CD14-positive monocyte (primary cell): Measurements from ENCODE around the gene EVX1. TPM values are rescaled to one million over a fixed set of nuclear protein-coding genes. Genes with fewer than 3 reads are reported as not detected.

Source experiments
- DNase-seq, 3 donors: peaks; one replicate each; pipeline ENCODE4 v3.0.0-alpha.2; 2011 to 2022
- H2AFZ ChIP-seq: 2 replicates; pipeline ENCODE4 v1.6.0; 2012; ENCODE audit warnings: mild to moderate bottlenecking, low read depth, low read length, inconsistent platforms; ENCODE audit not compliant: insufficient read depth, poor library complexity, severe bottlenecking
- H3K27ac ChIP-seq, 2 donors: 1 replicate in 1 of 2; 2 replicates in 1 of 2; pipeline ENCODE4 v1.5.1; 2012 to 2013; ENCODE audit warnings: low read length in 2 of 2, control low read depth in 1 of 2, inconsistent platforms in 1 of 2, low read depth in 1 of 2, mild to moderate bottlenecking in 1 of 2
- H3K27me3 ChIP-seq, 2 donors: one replicate each; pipeline versions ENCODE4 v1.6.0 to v1.6.1; 2011 to 2013; ENCODE audit warnings: low read length in 2 of 2; ENCODE audit not compliant: control insufficient read depth in 2 of 2, insufficient read depth in 2 of 2
- H3K36me3 ChIP-seq, 2 donors: replicated peaks in 1 of 2; 1 replicate in 1 of 2; 2 replicates in 1 of 2; pipeline versions ENCODE4 v1.5.1 to v1.6.1; 2012 to 2013; ENCODE audit warnings: low read length in 2 of 2, control low read depth in 1 of 2, inconsistent platforms in 1 of 2, mild to moderate bottlenecking in 1 of 2; ENCODE audit not compliant: insufficient read depth in 2 of 2, control insufficient read depth in 1 of 2
- H3K4me1 ChIP-seq, 2 donors: 1 replicate in 1 of 2; 2 replicates in 1 of 2; pipeline versions ENCODE4 v1.5.1 to v1.6.1; 2012 to 2013; ENCODE audit warnings: low read length in 2 of 2, control low read depth in 1 of 2, inconsistent platforms in 1 of 2, mild to moderate bottlenecking in 1 of 2, moderate library complexity in 1 of 2; ENCODE audit not compliant: insufficient read depth in 2 of 2, control insufficient read depth in 1 of 2
- H3K4me2 ChIP-seq: replicated peaks from 2 replicates; pipeline ENCODE3; 2012; ENCODE audit warnings: low read length, moderate library complexity, mild to moderate bottlenecking; ENCODE audit not compliant: poor library complexity, severe bottlenecking; ENCODE audit errors: extremely low read depth
- H3K4me3 ChIP-seq, 3 experiments: fragments of 200-600 bp in 1 of 3; sonication (generic) in 1 of 3; replicated peaks in 1 of 3; 1 replicate in 2 of 3; 2 replicates in 1 of 3; pipeline ENCODE4 v1.5.1; 2011 to 2013; ENCODE audit warnings: low read length in 3 of 3, mild to moderate bottlenecking in 3 of 3, control low read depth in 2 of 3, low read depth in 2 of 3, inconsistent platforms in 1 of 3, moderate library complexity in 1 of 3
- H3K79me2 ChIP-seq: 2 replicates; pipeline ENCODE4 v1.6.0; 2012; ENCODE audit warnings: mild to moderate bottlenecking, control low read depth, inconsistent platforms, low read length, moderate library complexity; ENCODE audit not compliant: insufficient read depth
- H3K9ac ChIP-seq: 2 replicates; pipeline ENCODE4 v1.6.0; 2017; ENCODE audit warnings: low read length, mild to moderate bottlenecking; ENCODE audit not compliant: insufficient read depth, poor library complexity, severe bottlenecking
- H3K9me3 ChIP-seq, 2 donors: replicated peaks in 1 of 2; 1 replicate in 1 of 2; 2 replicates in 1 of 2; pipeline versions ENCODE4 v1.5.1 to v1.6.1; 2012 to 2013; ENCODE audit warnings: low read length in 2 of 2, control low read depth in 1 of 2; ENCODE audit not compliant: control insufficient read depth in 1 of 2, insufficient read depth in 1 of 2
- H4K20me1 ChIP-seq: 2 replicates; pipeline ENCODE4 v1.6.0; 2012; ENCODE audit warnings: mild to moderate bottlenecking, low read length, control low read depth, moderate library complexity; ENCODE audit not compliant: insufficient read depth
- H3K27ac Mint-ChIP-seq, 7 donors: one replicate each; pipeline ENCODE4 v1.8.0; 2020; ENCODE audit warnings: mild to moderate bottlenecking in 7 of 7, mixed read lengths in 7 of 7, moderate library complexity in 6 of 7, inconsistent platforms in 2 of 7
- H3K27me3 Mint-ChIP-seq, 3 donors: one replicate each; pipeline ENCODE4 v1.8.0; 2021 to 2022; ENCODE audit warnings: low read depth in 3 of 3, mild to moderate bottlenecking in 3 of 3, mixed read lengths in 3 of 3, moderate library complexity in 3 of 3, inconsistent platforms in 1 of 3
- H3K36me3 Mint-ChIP-seq, 2 donors: one replicate each; pipeline ENCODE4 v1.8.0; 2020; ENCODE audit warnings: mixed read lengths in 2 of 2, inconsistent platforms in 1 of 2, mild to moderate bottlenecking in 1 of 2
- H3K4me1 Mint-ChIP-seq: one replicate; pipeline ENCODE4 v1.8.0; 2020; ENCODE audit warnings: mild to moderate bottlenecking, mixed read lengths
- H3K4me3 Mint-ChIP-seq, 2 donors: one replicate each; pipeline ENCODE4 v1.8.0; 2020; ENCODE audit warnings: mild to moderate bottlenecking in 2 of 2, mixed read lengths in 2 of 2, moderate library complexity in 1 of 2
- H3K9me3 Mint-ChIP-seq, 7 donors: one replicate each; pipeline ENCODE4 v1.8.0; 2020 to 2022; ENCODE audit warnings: mixed read lengths in 7 of 7, mild to moderate bottlenecking in 6 of 7, moderate library complexity in 6 of 7, inconsistent platforms in 2 of 7
- WGBS: methylation state at CpG from one replicate; pipeline ENCODE4 v1.1.5; 2013; ENCODE audit warnings: missing lambda C conversion rate; ENCODE audit not compliant: insufficient coverage; 5-methylcytosine and 5-hydroxymethylcytosine counted together
- intact Hi-C, 2 donors: fragments of 100-400 bp; cut with micrococcal nuclease; formaldehyde crosslinking; loops; one replicate each; pipeline versions ENCODE4 v1.15.0 to v1.15.1; 2023
- polyA plus RNA-seq, 3 donors: library from polyadenylated mRNA; depleted of rRNA in 1 of 3; unstranded in 2 of 3; stranded (reverse) in 1 of 3; fragments of 300-500 nt in 2 of 3; fragments of >200 nt in 1 of 3; fragmentation: Illumina TruSeq in 2 of 3; gene quantifications; 1 replicate in 2 of 3; 2 replicates in 1 of 3; pipeline ENCODE4 v1.2.3, GENCODE V29; 2012 to 2021
- TF ChIP-seq, protein P1 (sequence below): fragments of 200-600 bp; IDR thresholded peaks from one replicate; pipeline ENCODE4 v1.8.0; 2022; ENCODE audit warnings: antibody characterized with exemption, mild to moderate bottlenecking

The EVX1 gene
- polyA plus RNA-seq, 3 donors, result not detected

DNA sequence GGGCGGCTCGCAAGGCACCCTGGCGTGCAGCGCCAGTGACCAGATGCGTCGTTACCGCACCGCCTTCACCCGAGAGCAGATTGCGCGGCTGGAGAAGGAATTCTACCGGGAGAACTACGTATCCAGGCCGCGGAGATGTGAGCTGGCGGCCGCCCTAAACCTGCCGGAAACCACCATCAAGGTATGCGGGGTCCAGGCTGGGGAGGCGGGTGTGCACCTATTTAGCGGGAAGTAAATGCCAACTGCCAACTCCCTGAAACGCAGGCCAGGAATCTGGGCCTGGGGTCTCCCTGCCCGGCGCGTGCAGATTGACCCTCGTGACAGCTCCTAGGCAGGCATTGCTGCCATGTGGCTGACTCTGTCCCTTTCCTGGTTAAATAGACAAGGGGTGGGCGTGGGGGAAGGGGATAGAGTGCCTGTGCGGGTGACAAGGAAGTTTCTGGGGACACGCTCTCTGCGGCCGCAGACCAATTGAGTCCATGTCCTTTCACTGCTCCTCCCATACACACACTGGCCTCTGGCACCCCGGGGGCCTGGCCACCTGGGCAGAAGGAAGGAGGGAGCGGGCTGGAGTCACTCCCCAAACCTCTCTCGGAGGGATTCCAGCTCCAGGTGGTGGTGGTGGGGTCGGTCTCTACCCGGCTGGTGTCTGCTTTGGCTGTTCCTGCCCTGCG lies 2.7 kb downstream of the EVX1 start:
- Mint-ChIP-seq H3K27me3 (peaks cover 97 to 100% (median 98%) of the 10 kb centered on the region in 3 donors), H3K9me3 (peaks cover 0 to 37% (median 16%) of the 10 kb centered on the region in 7 donors), H3K4me1 (peaks cover 37% of the 10 kb centered on the region), H3K36me3 (peaks cover 3 to 7% of the 10 kb centered on the region in 2 donors), H3K27ac (no peak overlapping the region), H3K4me3 (peak overlapping the region in 1 of 2 donors; percentile 87)
- Histone ChIP-seq H3K4me2 (peak overlapping the region; percentile 33), H3K9me3 (peaks cover 2 to 75% of the 10 kb centered on the region in 2 donors), H3K79me2 (no peaks in the 10 kb centered on the region), H3K36me3 (no peaks in the 10 kb centered on the region), H3K27ac (no peak overlapping the region), H2AFZ (no peak overlapping the region), H3K9ac (no peak overlapping the region), H3K4me1 (peaks cover 14 to 29% of the 10 kb centered on the region in 2 donors), H4K20me1 (no peaks in the 10 kb centered on the region), H3K27me3 (peaks cover 95 to 97% of the 10 kb centered on the region in 2 donors), H3K4me3 (no peak overlapping the region)
- TF ChIP-seq, protein P1, sequence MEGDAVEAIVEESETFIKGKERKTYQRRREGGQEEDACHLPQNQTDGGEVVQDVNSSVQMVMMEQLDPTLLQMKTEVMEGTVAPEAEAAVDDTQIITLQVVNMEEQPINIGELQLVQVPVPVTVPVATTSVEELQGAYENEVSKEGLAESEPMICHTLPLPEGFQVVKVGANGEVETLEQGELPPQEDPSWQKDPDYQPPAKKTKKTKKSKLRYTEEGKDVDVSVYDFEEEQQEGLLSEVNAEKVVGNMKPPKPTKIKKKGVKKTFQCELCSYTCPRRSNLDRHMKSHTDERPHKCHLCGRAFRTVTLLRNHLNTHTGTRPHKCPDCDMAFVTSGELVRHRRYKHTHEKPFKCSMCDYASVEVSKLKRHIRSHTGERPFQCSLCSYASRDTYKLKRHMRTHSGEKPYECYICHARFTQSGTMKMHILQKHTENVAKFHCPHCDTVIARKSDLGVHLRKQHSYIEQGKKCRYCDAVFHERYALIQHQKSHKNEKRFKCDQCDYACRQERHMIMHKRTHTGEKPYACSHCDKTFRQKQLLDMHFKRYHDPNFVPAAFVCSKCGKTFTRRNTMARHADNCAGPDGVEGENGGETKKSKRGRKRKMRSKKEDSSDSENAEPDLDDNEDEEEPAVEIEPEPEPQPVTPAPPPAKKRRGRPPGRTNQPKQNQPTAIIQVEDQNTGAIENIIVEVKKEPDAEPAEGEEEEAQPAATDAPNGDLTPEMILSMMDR, result no peak
- DNase-seq, result no peak
- intact Hi-C loops, result no loop called here
- 7% methylated on average over 29 of the region's 37 CpGs for WGBS

DNA sequence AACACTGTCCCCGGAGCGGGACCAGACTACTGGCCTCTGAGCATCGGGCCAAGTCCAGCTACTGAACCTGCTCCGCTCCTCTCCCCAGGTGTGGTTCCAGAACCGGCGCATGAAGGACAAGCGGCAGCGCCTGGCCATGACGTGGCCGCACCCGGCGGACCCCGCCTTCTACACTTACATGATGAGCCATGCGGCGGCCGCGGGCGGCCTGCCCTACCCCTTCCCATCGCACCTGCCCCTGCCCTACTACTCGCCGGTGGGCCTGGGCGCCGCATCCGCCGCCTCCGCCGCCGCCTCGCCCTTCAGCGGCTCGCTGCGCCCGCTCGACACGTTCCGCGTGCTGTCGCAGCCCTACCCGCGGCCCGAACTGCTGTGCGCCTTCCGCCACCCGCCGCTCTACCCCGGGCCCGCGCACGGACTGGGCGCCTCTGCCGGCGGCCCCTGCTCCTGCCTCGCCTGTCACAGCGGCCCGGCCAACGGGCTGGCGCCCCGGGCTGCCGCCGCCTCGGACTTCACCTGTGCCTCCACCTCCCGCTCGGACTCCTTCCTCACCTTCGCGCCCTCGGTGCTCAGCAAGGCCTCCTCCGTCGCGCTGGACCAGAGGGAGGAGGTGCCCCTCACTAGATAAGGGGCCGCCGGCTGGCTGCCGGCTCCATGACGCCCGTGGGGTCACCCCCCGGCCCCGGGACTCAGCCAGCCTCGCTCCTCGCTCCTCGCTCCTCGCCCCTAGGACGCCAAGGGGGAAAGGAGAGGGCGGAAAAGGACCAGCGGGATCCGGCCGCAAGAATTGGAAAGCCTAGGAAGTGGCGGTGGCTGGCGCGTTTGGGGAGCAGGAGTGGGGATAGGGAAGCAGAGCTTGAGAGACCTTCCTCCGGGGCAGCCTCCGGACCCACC lies 3.4 kb downstream of the EVX1 start:
- peaks cover 97 to 100% (median 98%) of the 10 kb centered on the region in 3 donors for H3K27me3 Mint-ChIP-seq
- no peaks in the 10 kb centered on the region for H3K36me3 ChIP-seq
- H3K4me3 ChIP-seq, result no peak overlapping the region
- H3K9ac ChIP-seq, result no peak overlapping the region
- H3K36me3 Mint-ChIP-seq, result peaks cover 5 to 7% of the 10 kb centered on the region in 2 donors
- H3K4me2 ChIP-seq, result peak overlapping the region; percentile 33
- H3K27ac Mint-ChIP-seq, result no peak overlapping the region
- no peaks in the 10 kb centered on the region for H4K20me1 ChIP-seq
- peaks cover 95 to 97% of the 10 kb centered on the region in 2 donors for H3K27me3 ChIP-seq
- no peak overlapping the region for H2AFZ ChIP-seq
- H3K4me3 Mint-ChIP-seq, result peak overlapping the region; percentile 50 to 87
- H3K4me1 Mint-ChIP-seq, result peaks cover 40% of the 10 kb centered on the region
- H3K9me3 ChIP-seq, result peaks cover 0 to 73% of the 10 kb centered on the region in 2 donors
- H3K4me1 ChIP-seq, result peaks cover 14 to 29% of the 10 kb centered on the region in 2 donors
- intact Hi-C loops, result no loop called here
- no peak for DNase-seq
- no peak overlapping the region for H3K27ac ChIP-seq
- TF ChIP-seq, protein P1, result no peak
- 3% methylated on average over 89 of the region's 90 CpGs for WGBS
- no peaks in the 10 kb centered on the region for H3K79me2 ChIP-seq
- peaks cover 0 to 39% (median 14%) of the 10 kb centered on the region in 7 donors for H3K9me3 Mint-ChIP-seq
